ENCODE results near the gene CDH13. TPM values are rescaled to one million over a fixed set of nuclear protein-coding genes. Genes with fewer than 3 reads are reported as not detected.

The CDH13 gene
- total and polyA plus RNA-seq, 12 donors = 0.86 to 30.6 (median 2.4) TPM

DNA sequence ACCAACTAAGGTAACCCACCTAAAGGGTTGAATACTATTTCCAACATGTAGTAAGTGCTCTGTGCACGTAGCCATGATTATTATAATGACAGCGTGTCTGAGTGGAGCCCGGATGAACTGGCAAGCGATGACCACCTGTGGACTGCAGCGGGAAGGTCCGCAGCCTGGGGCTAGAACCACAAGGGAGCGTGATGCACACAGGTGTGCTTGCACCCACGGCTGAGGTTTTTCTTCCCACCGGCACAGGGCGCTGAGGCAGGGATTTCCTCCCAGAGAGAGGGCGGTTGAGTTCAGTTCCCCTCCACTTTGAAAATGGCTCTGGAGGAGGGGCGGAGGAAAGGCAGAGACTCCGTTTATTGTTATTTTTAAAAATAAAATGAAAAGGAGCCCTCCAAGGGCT lies 959.3 kb downstream of the CDH13 start:
- intact Hi-C loops (cut with DNase I) = no loop called here
- H3K4me1 ChIP-seq (replicated peaks in 1 of 2) = no peaks in the 10 kb centered on the region
- H3K27me3 ChIP-seq = no peaks in the 10 kb centered on the region
- no peak for DNase-seq
- no peaks in the 10 kb centered on the region for H3K36me3 ChIP-seq (replicated peaks in 1 of 2)
- H3K27ac ChIP-seq = no peak overlapping the region
- no peak overlapping the region for H3K4me3 ChIP-seq
- TF ChIP-seq, protein P1, sequence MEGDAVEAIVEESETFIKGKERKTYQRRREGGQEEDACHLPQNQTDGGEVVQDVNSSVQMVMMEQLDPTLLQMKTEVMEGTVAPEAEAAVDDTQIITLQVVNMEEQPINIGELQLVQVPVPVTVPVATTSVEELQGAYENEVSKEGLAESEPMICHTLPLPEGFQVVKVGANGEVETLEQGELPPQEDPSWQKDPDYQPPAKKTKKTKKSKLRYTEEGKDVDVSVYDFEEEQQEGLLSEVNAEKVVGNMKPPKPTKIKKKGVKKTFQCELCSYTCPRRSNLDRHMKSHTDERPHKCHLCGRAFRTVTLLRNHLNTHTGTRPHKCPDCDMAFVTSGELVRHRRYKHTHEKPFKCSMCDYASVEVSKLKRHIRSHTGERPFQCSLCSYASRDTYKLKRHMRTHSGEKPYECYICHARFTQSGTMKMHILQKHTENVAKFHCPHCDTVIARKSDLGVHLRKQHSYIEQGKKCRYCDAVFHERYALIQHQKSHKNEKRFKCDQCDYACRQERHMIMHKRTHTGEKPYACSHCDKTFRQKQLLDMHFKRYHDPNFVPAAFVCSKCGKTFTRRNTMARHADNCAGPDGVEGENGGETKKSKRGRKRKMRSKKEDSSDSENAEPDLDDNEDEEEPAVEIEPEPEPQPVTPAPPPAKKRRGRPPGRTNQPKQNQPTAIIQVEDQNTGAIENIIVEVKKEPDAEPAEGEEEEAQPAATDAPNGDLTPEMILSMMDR (IDR thresholded peaks at IDR 0.05) = no peak
- no peak for TF ChIP-seq POLR2A (IDR thresholded peaks at IDR 0.05)
- no peaks in the 10 kb centered on the region for H3K9me3 ChIP-seq (replicated peaks in 1 of 3)
- 75 to 81% (median 79%) methylated on average over 13 of the region's 13 CpGs for WGBS, 4 donors

DNA sequence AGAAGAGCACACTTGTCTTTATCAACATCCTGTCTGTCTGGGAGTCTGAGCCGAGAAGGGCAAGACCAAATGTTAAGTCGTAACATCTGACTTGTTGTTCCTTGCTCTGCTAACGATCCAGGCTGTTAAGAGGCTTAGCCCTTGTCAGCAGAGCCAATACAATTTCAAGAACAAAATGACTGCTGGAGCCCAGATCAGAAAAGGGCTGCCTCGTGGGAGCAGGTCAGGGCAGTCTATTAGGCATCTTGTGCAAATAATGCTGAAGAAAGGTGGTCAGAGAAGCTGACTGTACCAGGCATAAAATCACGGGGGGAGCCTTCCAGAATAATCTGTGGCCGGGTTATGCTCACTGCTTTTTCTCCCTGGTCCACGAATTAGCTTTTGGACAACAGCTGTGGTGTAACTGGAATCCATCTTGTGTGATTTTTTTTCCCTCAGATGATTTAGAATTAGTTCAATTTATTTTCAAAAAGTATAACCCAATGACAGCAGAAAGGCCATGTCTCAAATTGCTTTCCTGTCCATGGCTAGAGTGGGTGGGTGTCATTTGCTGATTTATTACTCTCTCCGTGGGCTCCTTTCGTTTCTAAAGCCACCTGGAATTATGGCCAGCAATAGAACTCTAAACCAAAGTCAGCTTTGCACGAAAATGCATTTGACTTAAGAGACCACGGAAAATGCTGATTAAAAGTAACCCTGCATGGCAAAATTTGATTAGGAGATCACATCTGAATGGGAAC lies 959.9 kb downstream of the CDH13 start:
- no peak for TF ChIP-seq POLR2A (IDR thresholded peaks at IDR 0.05)
- TF ChIP-seq, protein P1 (IDR thresholded peaks at IDR 0.05) = no peak
- intact Hi-C loops (cut with DNase I) = no loop called here
- 30 to 37% (median 33%) methylated on average over 11 of the region's 11 CpGs for WGBS, 4 donors

DNA sequence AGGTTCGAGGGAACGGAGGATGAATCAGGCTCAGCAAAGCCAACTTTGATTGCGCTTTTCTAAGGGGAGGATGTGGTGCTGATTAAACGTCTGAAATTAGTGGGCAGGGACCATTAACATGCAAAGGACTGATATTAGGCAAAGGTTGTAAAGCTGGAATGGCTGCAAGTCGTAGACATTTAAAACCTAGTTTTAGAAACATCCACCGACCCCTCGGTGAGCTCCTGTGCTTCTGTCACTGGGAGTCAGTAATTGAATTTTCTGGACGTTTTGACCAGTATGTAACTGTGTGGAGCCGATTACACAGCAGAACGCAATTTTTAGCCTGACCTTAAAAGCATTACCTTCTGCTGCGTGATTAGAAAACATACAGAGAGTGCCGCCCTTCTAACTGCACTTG lies 960.4 kb downstream of the CDH13 start:
- H3K36me3 ChIP-seq (replicated peaks in 1 of 2) = no peaks in the 10 kb centered on the region
- intact Hi-C loops (cut with DNase I) = no loop called here
- H3K4me1 ChIP-seq (replicated peaks in 1 of 2) = no peaks in the 10 kb centered on the region
- DNase-seq = no peak
- no peak overlapping the region for H3K27ac ChIP-seq
- no peaks in the 10 kb centered on the region for H3K9me3 ChIP-seq (replicated peaks in 1 of 3)
- no peaks in the 10 kb centered on the region for H3K27me3 ChIP-seq
- no peak overlapping the region for H3K4me3 ChIP-seq
- 61 to 67% (median 64%) methylated on average over 12 of the region's 12 CpGs for WGBS, 4 donors
- TF ChIP-seq POLR2A (IDR thresholded peaks at IDR 0.05) = no peak
- TF ChIP-seq, protein P1 (IDR thresholded peaks at IDR 0.05) = no peak

More for the DNA sequence above, 959.9 kb downstream of the CDH13 start:
- Histone ChIP-seq H3K36me3 (replicated peaks in 1 of 2) (no peaks in the 10 kb centered on the region), H3K4me1 (replicated peaks in 1 of 2) (no peaks in the 10 kb centered on the region), H3K27ac (no peak overlapping the region), H3K27me3 (no peaks in the 10 kb centered on the region), H3K4me3 (no peak overlapping the region), H3K9me3 (replicated peaks in 1 of 3) (no peaks in the 10 kb centered on the region)
- DNase-seq = no peak

DNA sequence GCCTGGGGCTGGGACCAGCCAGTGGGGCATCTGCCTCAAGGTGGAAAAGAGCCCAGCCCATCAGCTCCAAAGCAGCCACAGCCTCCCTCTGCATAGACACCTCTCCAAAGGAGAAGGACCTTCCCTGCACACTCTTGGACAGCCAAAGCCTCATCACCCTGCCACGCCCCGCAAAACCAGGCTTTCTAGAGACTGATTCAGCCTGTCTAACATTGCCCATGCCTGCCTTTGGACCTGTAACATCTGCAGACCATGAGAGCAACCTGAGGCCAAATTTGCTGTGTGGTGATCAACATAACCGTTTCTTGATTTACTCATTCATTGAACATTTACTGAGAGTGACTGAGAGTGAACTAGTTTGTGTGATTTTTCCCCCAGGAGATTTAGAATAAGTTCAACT lies 961.3 kb downstream of the CDH13 start:
- DNase-seq = no peak
- WGBS, 4 donors = 82 to 88% (median 84%) methylated on average over 2 to 3 of the region's 3 CpGs
- no peaks in the 10 kb centered on the region for H3K27me3 ChIP-seq
- no peaks in the 10 kb centered on the region for H3K9me3 ChIP-seq (replicated peaks in 1 of 3)
- no peak overlapping the region for H3K4me3 ChIP-seq
- no peak overlapping the region for H3K27ac ChIP-seq
- TF ChIP-seq POLR2A (IDR thresholded peaks at IDR 0.05) = no peak
- TF ChIP-seq, protein P1 (IDR thresholded peaks at IDR 0.05) = no peak
- intact Hi-C loops (cut with DNase I) = no loop called here
- H3K4me1 ChIP-seq (replicated peaks in 1 of 2) = no peaks in the 10 kb centered on the region
- no peaks in the 10 kb centered on the region for H3K36me3 ChIP-seq (replicated peaks in 1 of 2)

All from adrenal gland (tissue), 12 donors.